Chondrocyte (in vitro differentiated cells): ENCODE results near the gene TRAP1. TPM values are rescaled to one million over a fixed set of nuclear protein-coding genes. Genes with fewer than 3 reads are reported as not detected.

Experiments
- DNase-seq: peaks from one replicate; pipeline ENCODE4 v3.0.0; 2021; ENCODE audit warnings: mixed read lengths, low spot score
- H3K27ac Mint-ChIP-seq: one replicate; pipeline ENCODE4 v1.8.0; 2021; ENCODE audit warnings: mild to moderate bottlenecking, moderate library complexity, mixed read lengths; ENCODE audit not compliant: unreplicated experiment
- H3K27me3 Mint-ChIP-seq: 2 replicates; pipeline ENCODE4 v1.8.0; 2021; ENCODE audit warnings: low read depth, mixed read lengths
- H3K36me3 Mint-ChIP-seq: 2 replicates; pipeline ENCODE4 v1.8.0; 2021; ENCODE audit warnings: low read depth, mixed read lengths
- H3K4me1 Mint-ChIP-seq: 2 replicates; pipeline ENCODE4 v1.8.0; 2021; ENCODE audit warnings: low read depth, mild to moderate bottlenecking, mixed read lengths
- H3K4me3 Mint-ChIP-seq: one replicate; pipeline ENCODE4 v1.8.0; 2021; ENCODE audit warnings: mild to moderate bottlenecking, moderate library complexity, mixed read lengths; ENCODE audit not compliant: unreplicated experiment
- H3K9me3 Mint-ChIP-seq: 2 replicates; pipeline ENCODE4 v1.8.0; 2021; ENCODE audit warnings: low read depth, mixed read lengths
- total RNA-seq: library from RNA; stranded (reverse); gene quantifications from 3 replicates; pipeline ENCODE4 v1.2.1, GENCODE V29; 2021
- TF ChIP-seq, protein P1 (sequence below): fragments of 200-600 bp; sonication (generic); IDR thresholded peaks from 2 replicates; pipeline ENCODE4 v1.5.0; 2021; ENCODE audit warnings: antibody characterized with exemption, mild to moderate bottlenecking, moderate library complexity

The TRAP1 gene
- total RNA-seq, 1 donor from 2014 or later, result 60.6 TPM

DNA sequence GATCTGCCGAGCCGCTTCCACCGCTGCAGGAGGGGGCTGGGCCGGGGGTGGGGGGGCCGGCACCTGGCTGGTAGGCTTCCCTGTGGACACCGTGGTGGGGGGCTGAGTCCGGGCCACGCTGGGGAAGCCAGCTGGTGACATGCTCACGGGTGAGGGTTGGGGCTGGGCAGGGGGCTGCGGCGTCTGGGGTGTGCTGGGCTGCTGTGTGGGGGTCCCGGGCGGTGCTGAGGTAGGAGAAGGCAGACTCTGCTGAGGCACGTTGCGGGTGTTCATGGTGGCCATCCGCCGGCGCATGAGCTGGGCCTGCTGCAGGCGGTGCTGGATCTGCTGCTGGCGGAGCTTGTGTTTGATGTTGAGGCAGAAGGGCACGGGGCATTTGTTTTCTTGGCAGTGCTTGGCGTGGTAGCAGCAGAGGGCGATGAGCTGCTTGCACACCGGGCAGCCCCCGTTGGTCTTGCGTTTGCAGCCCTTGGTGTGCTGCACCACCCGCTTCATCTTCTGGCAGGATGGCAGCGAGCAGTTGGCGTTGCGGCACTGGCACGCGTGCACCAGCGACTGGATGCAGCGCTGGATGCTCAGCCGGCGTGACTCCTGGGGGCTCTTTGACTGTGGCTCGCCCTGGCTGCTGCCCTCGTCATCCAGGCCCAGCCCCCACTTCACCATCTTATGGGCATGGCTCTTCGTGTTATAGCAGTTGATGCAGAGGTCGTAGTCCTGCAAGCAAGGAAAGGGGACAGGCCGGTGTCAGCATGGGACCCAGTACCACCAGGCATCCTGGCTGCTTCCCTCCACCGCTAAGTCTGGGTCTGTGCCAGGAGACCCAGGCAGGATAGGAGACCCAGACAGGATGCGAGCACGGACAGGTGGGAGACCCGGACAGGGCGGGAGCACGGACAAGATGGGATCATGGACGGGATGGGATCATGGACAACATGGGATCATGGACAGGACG is 12.1 kb upstream of the TRAP1 start:
- Mint-ChIP-seq H3K9me3 (no peaks in the 10 kb centered on the region), H3K4me1 (no peaks in the 10 kb centered on the region), H3K27ac (no peak overlapping the region), H3K27me3 (no peaks in the 10 kb centered on the region), H3K4me3 (no peak overlapping the region), H3K36me3 (peaks cover 39% of the 10 kb centered on the region)
- TF ChIP-seq, protein P1, sequence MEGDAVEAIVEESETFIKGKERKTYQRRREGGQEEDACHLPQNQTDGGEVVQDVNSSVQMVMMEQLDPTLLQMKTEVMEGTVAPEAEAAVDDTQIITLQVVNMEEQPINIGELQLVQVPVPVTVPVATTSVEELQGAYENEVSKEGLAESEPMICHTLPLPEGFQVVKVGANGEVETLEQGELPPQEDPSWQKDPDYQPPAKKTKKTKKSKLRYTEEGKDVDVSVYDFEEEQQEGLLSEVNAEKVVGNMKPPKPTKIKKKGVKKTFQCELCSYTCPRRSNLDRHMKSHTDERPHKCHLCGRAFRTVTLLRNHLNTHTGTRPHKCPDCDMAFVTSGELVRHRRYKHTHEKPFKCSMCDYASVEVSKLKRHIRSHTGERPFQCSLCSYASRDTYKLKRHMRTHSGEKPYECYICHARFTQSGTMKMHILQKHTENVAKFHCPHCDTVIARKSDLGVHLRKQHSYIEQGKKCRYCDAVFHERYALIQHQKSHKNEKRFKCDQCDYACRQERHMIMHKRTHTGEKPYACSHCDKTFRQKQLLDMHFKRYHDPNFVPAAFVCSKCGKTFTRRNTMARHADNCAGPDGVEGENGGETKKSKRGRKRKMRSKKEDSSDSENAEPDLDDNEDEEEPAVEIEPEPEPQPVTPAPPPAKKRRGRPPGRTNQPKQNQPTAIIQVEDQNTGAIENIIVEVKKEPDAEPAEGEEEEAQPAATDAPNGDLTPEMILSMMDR, result no peak
- peak; percentile 90 for DNase-seq

DNA sequence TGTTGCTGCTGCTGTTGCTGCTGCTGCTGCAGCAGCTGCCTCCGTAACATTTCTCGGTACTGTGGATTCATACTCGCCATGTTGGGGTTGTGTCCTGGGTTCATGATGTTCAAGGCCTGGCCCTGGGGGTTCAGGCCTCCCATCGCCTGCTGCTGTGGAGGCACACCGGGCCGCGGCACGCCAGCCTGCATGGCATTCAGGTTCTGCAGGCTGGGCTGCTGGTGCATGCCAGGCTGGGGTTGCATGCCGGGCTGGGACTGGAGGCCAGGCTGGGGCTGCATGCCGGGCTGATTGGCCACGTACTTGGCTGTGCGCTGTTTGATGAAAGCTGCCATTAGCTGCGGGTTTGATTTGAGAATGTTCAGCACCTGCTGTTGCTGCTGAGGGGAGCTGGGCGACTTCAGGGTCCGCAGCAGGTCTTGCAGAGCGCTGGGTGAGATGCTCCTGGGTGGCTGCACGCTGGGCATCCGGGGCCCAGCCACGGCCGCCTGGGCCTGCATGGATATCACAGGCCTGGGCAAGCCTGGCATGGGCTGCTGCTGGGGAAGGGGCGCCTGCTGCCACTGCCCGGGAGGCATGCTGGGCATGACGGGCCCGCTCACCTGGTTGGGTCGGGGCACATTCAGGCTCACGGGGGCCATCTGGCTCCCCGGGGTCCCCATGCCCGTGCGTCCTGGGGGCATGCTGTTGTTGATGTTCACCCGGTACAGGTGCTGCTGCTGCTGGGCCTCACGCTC is 11.3 kb upstream of the TRAP1 start:
- Mint-ChIP-seq H3K36me3 (peaks cover 34% of the 10 kb centered on the region), H3K27me3 (no peaks in the 10 kb centered on the region)
- DNase-seq, result peak; percentile 81

DNA sequence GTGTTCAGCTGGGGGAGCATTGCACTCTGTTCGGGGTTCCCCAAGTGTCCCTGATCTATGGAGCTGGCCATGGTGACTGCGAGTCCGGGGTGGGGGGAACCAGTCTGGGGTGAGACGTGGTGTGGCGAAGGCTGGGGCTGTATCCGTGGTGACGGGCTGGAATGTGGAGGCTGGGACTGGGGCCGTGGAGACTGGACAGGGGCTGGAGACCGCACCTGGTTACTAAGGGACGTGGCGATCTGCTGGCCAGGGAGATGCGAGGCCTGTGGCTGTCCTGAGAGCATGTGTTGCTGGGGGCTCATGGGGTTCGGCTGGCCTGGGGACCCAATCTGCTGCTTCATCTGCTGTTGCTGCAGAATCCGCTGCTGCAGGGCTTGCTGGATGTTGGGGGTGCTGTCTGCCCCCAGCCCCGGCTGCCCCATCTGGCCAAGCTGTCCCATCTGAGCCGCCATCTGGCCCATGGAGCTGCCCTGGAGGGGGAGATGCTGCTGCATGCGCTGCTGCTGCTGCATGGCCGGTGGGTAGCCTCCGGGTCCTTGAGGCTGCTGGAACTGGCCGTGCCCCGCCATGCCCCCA is 10.6 kb upstream of the TRAP1 start:
- Mint-ChIP-seq H3K4me1 (no peaks in the 10 kb centered on the region), H3K27ac (no peak overlapping the region), H3K4me3 (no peak overlapping the region), H3K36me3 (peaks cover 34% of the 10 kb centered on the region), H3K27me3 (no peaks in the 10 kb centered on the region), H3K9me3 (no peaks in the 10 kb centered on the region)
- TF ChIP-seq, protein P1, result no peak
- peak; percentile 89 for DNase-seq

More for the DNA sequence above, 11.3 kb upstream of the TRAP1 start:
- Mint-ChIP-seq H3K4me1 (no peaks in the 10 kb centered on the region), H3K9me3 (no peaks in the 10 kb centered on the region), H3K27ac (no peak overlapping the region), H3K4me3 (no peak overlapping the region)
- TF ChIP-seq, protein P1, result no peak

DNA sequence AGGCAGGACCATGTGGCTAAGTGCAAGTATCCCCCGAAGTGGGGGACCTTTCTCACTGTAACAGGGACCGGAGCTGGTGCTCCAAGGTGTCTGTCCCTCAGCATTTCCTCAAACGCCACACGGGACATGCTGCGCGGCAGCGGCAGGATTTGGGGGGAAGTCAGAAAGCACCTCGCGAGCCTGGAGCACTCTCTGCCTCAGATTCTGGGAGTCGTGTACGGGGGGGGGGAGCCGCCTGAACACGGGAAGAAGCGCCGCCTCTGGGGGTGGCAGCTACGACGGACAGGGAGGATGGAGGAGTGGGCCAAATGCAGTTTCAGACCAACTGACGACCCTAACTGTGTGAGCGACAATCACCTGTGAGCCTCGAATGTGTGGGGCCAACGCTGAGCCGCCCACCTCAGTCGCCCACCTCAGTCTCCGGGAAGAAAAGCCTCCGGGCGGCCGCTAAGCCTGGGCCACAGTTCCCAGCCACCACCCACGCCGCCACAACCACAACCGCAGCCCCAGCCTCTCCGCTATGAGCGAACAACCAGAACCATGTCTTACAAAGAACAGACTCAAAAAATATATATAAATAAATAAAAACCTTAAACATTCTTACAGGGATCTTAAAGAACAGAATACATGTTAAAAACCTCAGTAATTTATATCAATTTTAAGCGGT is 8.8 kb upstream of the TRAP1 start:
- peak; percentile 48 for DNase-seq
- Mint-ChIP-seq H3K9me3 (no peaks in the 10 kb centered on the region), H3K4me1 (no peaks in the 10 kb centered on the region), H3K27me3 (no peaks in the 10 kb centered on the region), H3K27ac (no peak overlapping the region), H3K36me3 (peaks cover 26% of the 10 kb centered on the region), H3K4me3 (no peak overlapping the region)
- TF ChIP-seq, protein P1, result no peak
